A549 (cell line): ENCODE data around the gene CENPL. TPM values are rescaled to one million over a fixed set of nuclear protein-coding genes. Genes with fewer than 3 reads are reported as not detected.

ENCODE experiments used
- ATAC-seq, 2 experiments: fragments of 200-7000 bp in 1 of 2; fragments of >200 bp in 1 of 2; cut with Nextera tagmentation in 1 of 2; cut with Tn5 transposase in 1 of 2; 3 replicates each; pipeline versions ENCODE4 v1.8.0 to v1.9.1; 2018 to 2020; ENCODE audit warnings: mild to moderate bottlenecking in 1 of 2, moderate library complexity in 1 of 2
- CTCF ChIA-PET: fragments of 300-600 bp; sonication (Branson Sonifier 250); formaldehyde crosslinking; extraction: SDS; loops from one replicate; lab custom pipeline; 2021; ENCODE audit warnings: antibody characterized with exemption, inconsistent platforms; lab: Yijun Ruan, JAX
- POLR2A ChIA-PET: fragments of 350-600 bp; formaldehyde crosslinking; extraction: SDS; loops from one replicate; lab custom pipeline; 2021; ENCODE audit warnings: antibody characterized with exemption, inconsistent platforms; lab: Yijun Ruan, JAX
- DNase-seq, 2 experiments: peaks; one replicate each; pipeline versions ENCODE4 v3.0.0 to v3.0.0-alpha.2; 2011 to 2016; ENCODE audit warnings: low read depth in 1 of 2, low spot score in 1 of 2
- FAIRE-seq: peaks from 2 replicates; lab custom pipeline; 2011; peaks lifted over from hg19 to GRCh38; lab: Jason Lieb, UNC
- H3K27ac ChIP-seq, 2 experiments: fragments of >200 bp; sonication (Bioruptor Twin); formaldehyde crosslinking; 3 replicates each; pipeline ENCODE4 v1.5.1; 2016 to 2017
- H3K4me1 ChIP-seq: fragments of >200 bp; sonication (Bioruptor Twin); formaldehyde crosslinking; 3 replicates; pipeline ENCODE4 v1.6.1; 2016
- H3K4me2 ChIP-seq: fragments of >200 bp; sonication (Bioruptor Twin); formaldehyde crosslinking; 3 replicates; pipeline ENCODE4 v1.6.1; 2016
- H3K4me3 ChIP-seq: fragments of >200 bp; sonication (Bioruptor Twin); formaldehyde crosslinking; 3 replicates; pipeline ENCODE4 v1.5.1; 2016
- H3K9me3 ChIP-seq: fragments of >200 bp; sonication (Bioruptor Twin); formaldehyde crosslinking; 3 replicates; pipeline ENCODE4 v1.6.1; 2016
- BHLHE40 ChIP-seq: IDR thresholded peaks from 2 replicates; pipeline ENCODE4 v1.6.1; 2012; ENCODE audit warnings: low read depth, low read length, inconsistent platforms
- CHD2 ChIP-seq: fragments of 150-350 bp; IDR thresholded peaks from 2 replicates; pipeline ENCODE4 v1.6.1; 2014; ENCODE audit warnings: low read length; ENCODE audit not compliant: partially characterized antibody
- E2F6 ChIP-seq: IDR thresholded peaks from 2 replicates; pipeline ENCODE4 v1.6.1; 2012; ENCODE audit warnings: low read depth, borderline replicate concordance
- ELK1 ChIP-seq: fragments of 150-350 bp; IDR thresholded peaks from 2 replicates; pipeline ENCODE4 v1.6.1; 2014; ENCODE audit warnings: low read depth, mild to moderate bottlenecking, low read length
- GATA3 ChIP-seq: IDR thresholded peaks from 2 replicates; pipeline ENCODE4 v1.6.1; 2012; ENCODE audit warnings: borderline replicate concordance
- HMGXB4 ChIP-seq: fragments of 250-450 bp; sonication (Bioruptor Pico); IDR thresholded peaks from 2 replicates; pipeline ENCODE4 v1.5.0; 2021; ENCODE audit warnings: mild to moderate bottlenecking, moderate library complexity, borderline replicate concordance
- HOXA7 ChIP-seq: fragments of 250-450 bp; sonication (Bioruptor Pico); IDR thresholded peaks from 2 replicates; pipeline ENCODE4 v1.5.0; 2020; ENCODE audit warnings: mild to moderate bottlenecking, moderate library complexity
- JUN ChIP-seq, 2 experiments: fragments of >200 bp; sonication (Bioruptor Twin); formaldehyde crosslinking; IDR thresholded peaks; 2 replicates in 1 of 2; 3 replicates in 1 of 2; pipeline ENCODE4 v1.6.1; 2016 to 2017
- MAZ ChIP-seq: fragments of 150-350 bp; IDR thresholded peaks from 2 replicates; pipeline ENCODE4 v1.6.1; 2014; ENCODE audit warnings: antibody characterized with exemption, low read depth, low read length, borderline replicate concordance
- MYC ChIP-seq: IDR thresholded peaks from 2 replicates; pipeline ENCODE4 v1.6.1; 2012; ENCODE audit warnings: mild to moderate bottlenecking, inconsistent platforms, low read length, improper control_type of control experiment, borderline replicate concordance
- NFE2L2 ChIP-seq: fragments of 150-350 bp; conservative IDR thresholded peaks from 2 replicates; pipeline ENCODE4 v1.6.1; 2014; ENCODE audit warnings: low read length
- NPAS2 ChIP-seq: fragments of 250-450 bp; sonication (Bioruptor Pico); IDR thresholded peaks from 2 replicates; pipeline ENCODE4 v1.8.0; 2022; ENCODE audit warnings: mild to moderate bottlenecking, moderate library complexity, borderline replicate concordance
- PHF8 ChIP-seq: fragments of 200-600 bp; sonication (generic); IDR thresholded peaks from 2 replicates; pipeline ENCODE4 v1.6.1; 2016; ENCODE audit warnings: low read depth, mild to moderate bottlenecking, antibody characterized with exemption, moderate library complexity, borderline replicate concordance
- POLR2A ChIP-seq: IDR thresholded peaks from 2 replicates; pipeline ENCODE4 v1.6.1; 2012; ENCODE audit warnings: mild to moderate bottlenecking, low read length
- POLR2AphosphoS2 ChIP-seq: conservative IDR thresholded peaks from 2 replicates; pipeline ENCODE4 v1.6.1; 2012; ENCODE audit warnings: low read length, improper control_type of control experiment, inconsistent platforms
- RAD21 ChIP-seq, 2 experiments: fragments of >200 bp in 1 of 2; sonication (Bioruptor Twin) in 1 of 2; formaldehyde crosslinking in 1 of 2; IDR thresholded peaks in 1 of 2; conservative IDR thresholded peaks in 1 of 2; 2 replicates in 1 of 2; 3 replicates in 1 of 2; pipeline ENCODE4 v1.6.1; 2012 to 2018; ENCODE audit warnings: inconsistent platforms in 1 of 2
- RARB ChIP-seq: fragments of 250-450 bp; sonication (Bioruptor Pico); IDR thresholded peaks from 2 replicates; pipeline ENCODE4 v1.8.0; 2021; ENCODE audit warnings: mild to moderate bottlenecking, moderate library complexity
- RCOR1 ChIP-seq: fragments of 150-350 bp; IDR thresholded peaks from 2 replicates; pipeline ENCODE4 v1.6.1; 2014; ENCODE audit warnings: antibody characterized with exemption, low read length, low read depth
- RFX5 ChIP-seq: fragments of 450-650 bp; IDR thresholded peaks from 2 replicates; pipeline ENCODE4 v1.7.1; 2014; ENCODE audit warnings: antibody characterized with exemption, mild to moderate bottlenecking, moderate library complexity
- SREBF2 ChIP-seq: fragments of 450-650 bp; IDR thresholded peaks from 2 replicates; pipeline ENCODE4 v1.6.1; 2014; ENCODE audit warnings: mild to moderate bottlenecking, moderate library complexity
- TFCP2L1 ChIP-seq: fragments of 250-450 bp; sonication (Bioruptor Pico); IDR thresholded peaks from 2 replicates; pipeline ENCODE4 v1.5.0; 2021; ENCODE audit warnings: mild to moderate bottlenecking
- WGBS: methylation state at CpG from one replicate; pipeline ENCODE4 v1.1.6; 2017; ENCODE audit errors: missing lambda C conversion rate; 5-methylcytosine and 5-hydroxymethylcytosine counted together
- polyA plus RNA-seq, 4 experiments: library from polyadenylated mRNA; depleted of rRNA in 3 of 4; stranded (reverse); fragments of >200 nt; fragmentation: RNase III in 1 of 4; extraction: RNeasy Plus Mini Kit Qiagen cat#74134 plus additional on column Dnase treatment in 1 of 4; gene quantifications; 2 replicates in 3 of 4; 3 replicates in 1 of 4; pipeline ENCODE4 v1.2.3, GENCODE V29; 2011 to 2017
- TF ChIP-seq, protein P1 (sequence below): fragments of 200-600 bp; sonication (generic); IDR thresholded peaks from 2 replicates; pipeline ENCODE4 v1.6.1; 2016; ENCODE audit warnings: antibody characterized with exemption, mild to moderate bottlenecking, moderate library complexity

Gene CENPL
- polyA plus RNA-seq, 2 of the 4 experiments (the other 2 are of a cell fraction) = 10.8 to 20.2 TPM

- no peaks in the 10 kb centered on the region for H3K9me3 ChIP-seq
- FAIRE-seq (no peak), DNase-seq (no peak), ATAC-seq (no peak)
- no peak overlapping the region for H3K4me3 ChIP-seq
- ChIA-PET CTCF (no interaction called here), POLR2A (no interaction called here)
- WGBS = 94% methylated on average over 2 of the region's 2 CpGs
- no peak for TF ChIP-seq RAD21 (conservative IDR thresholded peaks at IDR 0.05 in 1 of 2, IDR thresholded peaks at IDR 0.05 in 1 of 2)
- TF ChIP-seq POLR2A = no peak
- TF ChIP-seq MAZ = no peak
- TF ChIP-seq RCOR1 = no peak
- no peak for TF ChIP-seq HMGXB4 (CRISPR knock-in tag)
- TF ChIP-seq RARB = no peak
- no peak for TF ChIP-seq NFE2L2
- no peak for TF ChIP-seq NPAS2 (CRISPR knock-in tag)
- TF ChIP-seq POLR2AphosphoS2 = no peak
- no peak for TF ChIP-seq SREBF2
- no peak for TF ChIP-seq RFX5
- no peak for TF ChIP-seq CHD2
- TF ChIP-seq JUN (IDR thresholded peaks at IDR 0.05) = no peak
- TF ChIP-seq HOXA7 (CRISPR knock-in tag) = no peak
- no peaks in the 10 kb centered on the region for H3K4me1 ChIP-seq
- H3K4me2 ChIP-seq = no peak overlapping the region
- H3K27ac ChIP-seq = no peak overlapping the region
These were observed 34.8 kb downstream of the CENPL start for GRCh38 chr1:173789841-173790240.

DNA sequence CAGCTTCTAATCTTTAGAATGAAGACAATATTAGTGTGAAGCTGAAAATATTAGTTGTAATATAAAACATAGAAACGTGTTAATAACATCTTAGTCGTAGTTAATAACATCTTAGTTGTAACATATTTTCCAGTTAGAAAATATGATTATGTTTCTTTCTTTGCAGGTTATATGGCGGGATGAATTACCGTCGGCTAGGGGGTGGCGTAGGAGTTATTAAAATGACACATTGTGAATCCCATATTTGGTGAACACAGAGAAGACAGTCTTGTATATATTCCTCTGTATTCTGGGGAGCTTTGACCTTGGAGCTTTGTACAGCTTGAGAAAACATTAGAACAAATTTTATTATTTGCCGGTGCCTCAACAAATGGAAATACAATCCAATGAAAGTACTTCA, 39.7 kb downstream of the CENPL start:
- TF ChIP-seq MYC = no peak
- no peak for TF ChIP-seq BHLHE40
- TF ChIP-seq PHF8 = no peak
- no peak for TF ChIP-seq ELK1
- TF ChIP-seq TFCP2L1 = no peak
- TF ChIP-seq E2F6 = no peak
- no peak for TF ChIP-seq JUN (IDR thresholded peaks at IDR 0.05)
- no peak for TF ChIP-seq POLR2AphosphoS2
- no peak for TF ChIP-seq GATA3
- TF ChIP-seq, protein P1, sequence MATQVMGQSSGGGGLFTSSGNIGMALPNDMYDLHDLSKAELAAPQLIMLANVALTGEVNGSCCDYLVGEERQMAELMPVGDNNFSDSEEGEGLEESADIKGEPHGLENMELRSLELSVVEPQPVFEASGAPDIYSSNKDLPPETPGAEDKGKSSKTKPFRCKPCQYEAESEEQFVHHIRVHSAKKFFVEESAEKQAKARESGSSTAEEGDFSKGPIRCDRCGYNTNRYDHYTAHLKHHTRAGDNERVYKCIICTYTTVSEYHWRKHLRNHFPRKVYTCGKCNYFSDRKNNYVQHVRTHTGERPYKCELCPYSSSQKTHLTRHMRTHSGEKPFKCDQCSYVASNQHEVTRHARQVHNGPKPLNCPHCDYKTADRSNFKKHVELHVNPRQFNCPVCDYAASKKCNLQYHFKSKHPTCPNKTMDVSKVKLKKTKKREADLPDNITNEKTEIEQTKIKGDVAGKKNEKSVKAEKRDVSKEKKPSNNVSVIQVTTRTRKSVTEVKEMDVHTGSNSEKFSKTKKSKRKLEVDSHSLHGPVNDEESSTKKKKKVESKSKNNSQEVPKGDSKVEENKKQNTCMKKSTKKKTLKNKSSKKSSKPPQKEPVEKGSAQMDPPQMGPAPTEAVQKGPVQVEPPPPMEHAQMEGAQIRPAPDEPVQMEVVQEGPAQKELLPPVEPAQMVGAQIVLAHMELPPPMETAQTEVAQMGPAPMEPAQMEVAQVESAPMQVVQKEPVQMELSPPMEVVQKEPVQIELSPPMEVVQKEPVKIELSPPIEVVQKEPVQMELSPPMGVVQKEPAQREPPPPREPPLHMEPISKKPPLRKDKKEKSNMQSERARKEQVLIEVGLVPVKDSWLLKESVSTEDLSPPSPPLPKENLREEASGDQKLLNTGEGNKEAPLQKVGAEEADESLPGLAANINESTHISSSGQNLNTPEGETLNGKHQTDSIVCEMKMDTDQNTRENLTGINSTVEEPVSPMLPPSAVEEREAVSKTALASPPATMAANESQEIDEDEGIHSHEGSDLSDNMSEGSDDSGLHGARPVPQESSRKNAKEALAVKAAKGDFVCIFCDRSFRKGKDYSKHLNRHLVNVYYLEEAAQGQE = no peak
- FAIRE-seq = no peak
- no peak for DNase-seq
- ChIA-PET POLR2A (no interaction called here), CTCF (interaction anchor here (0.9 kb wide), 1 partner anchor 39 kb away, joined by 3 read pairs; the partner anchor contains the start of gene DARS2)
- H3K4me2 ChIP-seq = no peak overlapping the region
- H3K4me1 ChIP-seq = no peaks in the 10 kb centered on the region
- 93% methylated on average over 7 of the region's 7 CpGs for WGBS
- no peak overlapping the region for H3K27ac ChIP-seq
- no peak for ATAC-seq
- H3K4me3 ChIP-seq = no peak overlapping the region
- no peaks in the 10 kb centered on the region for H3K9me3 ChIP-seq
